Measurements from ENCODE around the gene SNX5.

DNA sequence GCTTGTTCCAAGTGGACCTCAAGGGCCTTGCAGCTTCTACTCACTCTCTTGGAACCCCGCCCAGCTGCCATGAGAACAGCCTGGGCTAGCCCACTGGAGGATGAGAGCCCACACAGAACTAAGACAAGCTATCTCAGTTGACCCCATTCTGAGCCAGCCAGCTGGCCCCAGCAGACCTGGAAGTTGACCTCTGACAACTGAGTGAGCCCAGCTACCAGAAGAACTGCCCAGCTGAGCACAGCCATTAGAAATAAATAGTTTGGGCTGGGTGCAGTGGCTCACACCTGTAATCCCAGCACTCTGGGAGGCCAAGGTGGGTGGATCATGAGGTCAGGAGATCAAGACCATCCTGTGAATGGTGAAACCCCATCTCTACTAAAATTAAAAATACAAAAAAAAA is 37.1 kb downstream of the SNX5 start:
- TF ChIP-seq, protein P1, sequence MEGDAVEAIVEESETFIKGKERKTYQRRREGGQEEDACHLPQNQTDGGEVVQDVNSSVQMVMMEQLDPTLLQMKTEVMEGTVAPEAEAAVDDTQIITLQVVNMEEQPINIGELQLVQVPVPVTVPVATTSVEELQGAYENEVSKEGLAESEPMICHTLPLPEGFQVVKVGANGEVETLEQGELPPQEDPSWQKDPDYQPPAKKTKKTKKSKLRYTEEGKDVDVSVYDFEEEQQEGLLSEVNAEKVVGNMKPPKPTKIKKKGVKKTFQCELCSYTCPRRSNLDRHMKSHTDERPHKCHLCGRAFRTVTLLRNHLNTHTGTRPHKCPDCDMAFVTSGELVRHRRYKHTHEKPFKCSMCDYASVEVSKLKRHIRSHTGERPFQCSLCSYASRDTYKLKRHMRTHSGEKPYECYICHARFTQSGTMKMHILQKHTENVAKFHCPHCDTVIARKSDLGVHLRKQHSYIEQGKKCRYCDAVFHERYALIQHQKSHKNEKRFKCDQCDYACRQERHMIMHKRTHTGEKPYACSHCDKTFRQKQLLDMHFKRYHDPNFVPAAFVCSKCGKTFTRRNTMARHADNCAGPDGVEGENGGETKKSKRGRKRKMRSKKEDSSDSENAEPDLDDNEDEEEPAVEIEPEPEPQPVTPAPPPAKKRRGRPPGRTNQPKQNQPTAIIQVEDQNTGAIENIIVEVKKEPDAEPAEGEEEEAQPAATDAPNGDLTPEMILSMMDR (IDR thresholded peaks at IDR 0.05; ENCODE audit: low read depth, low read length): no peak
- TF ChIP-seq POLR2A (IDR thresholded peaks at IDR 0.05; ENCODE audit: extremely low read depth, insufficient read length) (no peak), MYC (IDR thresholded peaks at IDR 0.05; ENCODE audit: low read depth, low read length) (no peak)
